Fibroblast of lung (primary cell): Measurements from ENCODE around the gene DNAH9. TPM values are rescaled to one million over a fixed set of nuclear protein-coding genes. Genes with fewer than 3 reads are reported as not detected.

Experiments used
- DNase-seq, 2 donors: peaks; one replicate each; pipeline versions ENCODE4 v3.0.0 to v3.0.0-alpha.2; 2010; ENCODE audit warnings: low read depth in 2 of 2
- H2AFZ ChIP-seq: 2 replicates; pipeline ENCODE4 v1.5.1; 2012; ENCODE audit warnings: low read length, control low read depth, inconsistent platforms
- H3K27ac ChIP-seq: 2 replicates; pipeline ENCODE4 v1.5.1; 2011; ENCODE audit warnings: low read length, control low read depth; ENCODE audit not compliant: insufficient read depth
- H3K27me3 ChIP-seq: 2 replicates; pipeline ENCODE4 v1.5.1; 2011; ENCODE audit warnings: mild to moderate bottlenecking, low read length; ENCODE audit not compliant: control insufficient read depth, insufficient read depth
- H3K36me3 ChIP-seq: 2 replicates; pipeline ENCODE4 v1.5.1; 2011; ENCODE audit warnings: low read length; ENCODE audit not compliant: control insufficient read depth, insufficient read depth
- H3K4me1 ChIP-seq: 2 replicates; pipeline ENCODE4 v1.5.1; 2011; ENCODE audit warnings: low read length; ENCODE audit not compliant: control insufficient read depth, insufficient read depth; ENCODE audit errors: extremely low read depth
- H3K4me2 ChIP-seq: 2 replicates; pipeline ENCODE4 v1.5.1; 2011; ENCODE audit warnings: low read length, control low read depth; ENCODE audit not compliant: insufficient read depth; ENCODE audit errors: extremely low read depth
- H3K4me3 ChIP-seq, 4 experiments: fragments of 200-600 bp in 1 of 4; sonication (generic) in 1 of 4; replicated peaks in 1 of 4; 2 replicates each; pipeline ENCODE4 v1.5.1; 2011 to 2016; ENCODE audit warnings: low read length in 4 of 4, low read depth in 3 of 4, mild to moderate bottlenecking in 3 of 4, control low read depth in 2 of 4, inconsistent platforms in 1 of 4, mixed read lengths in 1 of 4; ENCODE audit not compliant: insufficient read depth in 1 of 4; ENCODE audit errors: control extremely low read depth in 1 of 4
- H3K79me2 ChIP-seq: 2 replicates; pipeline ENCODE4 v1.5.1; 2012; ENCODE audit warnings: mild to moderate bottlenecking, low read length, inconsistent platforms; ENCODE audit not compliant: control insufficient read depth, insufficient read depth
- H3K9ac ChIP-seq: 2 replicates; pipeline ENCODE4 v1.5.1; 2011; ENCODE audit warnings: mild to moderate bottlenecking, low read length, control low read depth; ENCODE audit not compliant: insufficient read depth
- H3K9me3 ChIP-seq: 2 replicates; pipeline ENCODE4 v1.5.1; 2012; ENCODE audit warnings: low read depth, low read length; ENCODE audit not compliant: control insufficient read depth, insufficient read depth
- H4K20me1 ChIP-seq: 2 replicates; pipeline ENCODE4 v1.5.1; 2011; ENCODE audit warnings: low read length; ENCODE audit not compliant: control insufficient read depth, insufficient read depth; ENCODE audit errors: extremely low read depth
- EZH2 ChIP-seq: IDR thresholded peaks from 2 replicates; pipeline ENCODE4 v1.5.1; 2012; ENCODE audit warnings: low read length, control low read depth, mild to moderate bottlenecking; ENCODE audit errors: missing control alignments
- polyA plus RNA-seq, 2 donors: library from polyadenylated mRNA; depleted of rRNA in 1 of 2; stranded (reverse) in 1 of 2; unstranded in 1 of 2; fragments of >200 nt; gene quantifications; 2 replicates each; pipeline ENCODE4 v1.2.1, GENCODE V29; 2011 to 2012; ENCODE audit warnings: missing spikeins in 1 of 2
- total RNA-seq: library from RNA; depleted of rRNA; stranded (reverse); fragments of >200 nt; gene quantifications from 2 replicates; pipeline ENCODE4 v1.2.1, GENCODE V29; 2014
- TF ChIP-seq, protein P1 (sequence below), 2 donors: IDR thresholded peaks in 1 of 2; conservative IDR thresholded peaks in 1 of 2; 1 replicate in 1 of 2; 2 replicates in 1 of 2; pipeline ENCODE4 v1.5.1; 2011 to 2012; ENCODE audit warnings: low read length in 2 of 2, control low read depth in 1 of 2, inconsistent platforms in 1 of 2, low read depth in 1 of 2, mild to moderate bottlenecking in 1 of 2

DNAH9 gene
- total and polyA plus RNA-seq, 2 donors (not counting 1 experiment from before 2014, with no cell fraction given), result not detected

DNA sequence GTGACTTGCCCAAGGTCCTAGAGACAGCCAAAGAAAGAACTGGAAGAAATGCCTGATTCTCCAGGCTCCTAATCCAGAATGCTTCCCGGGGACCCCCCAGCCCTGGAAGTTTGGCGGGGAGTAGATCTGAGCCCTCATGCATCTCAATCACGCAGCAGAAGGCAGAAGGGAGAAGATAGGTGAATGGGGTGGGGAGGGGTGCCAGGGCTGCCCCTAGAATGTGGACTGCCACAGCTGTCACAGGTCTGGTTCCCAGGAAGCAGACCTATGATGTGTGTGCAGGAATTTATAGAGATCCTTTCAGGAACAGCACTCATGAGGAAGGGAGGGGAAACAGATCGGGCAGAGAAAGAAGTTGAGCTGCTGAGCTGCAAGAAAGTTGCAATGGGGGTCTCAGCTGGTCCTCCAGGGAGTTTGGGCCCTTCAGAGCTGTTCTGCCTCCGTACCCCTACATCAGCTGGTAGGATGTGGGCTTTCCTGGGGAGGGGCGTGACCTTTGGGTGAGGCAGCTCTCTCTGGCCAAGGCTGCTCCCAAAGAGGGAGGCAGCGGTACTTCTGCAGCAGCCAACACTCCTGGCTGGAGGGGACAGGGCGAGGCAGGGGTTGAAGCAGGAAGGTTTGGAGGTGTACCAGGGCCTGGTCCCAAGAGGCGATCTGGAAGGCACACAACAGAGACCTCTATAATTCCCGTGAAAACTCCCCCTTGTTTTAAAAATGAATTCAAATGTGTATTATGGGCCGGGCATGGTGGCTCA lies 43.4 kb downstream of the DNAH9 start:
- TF ChIP-seq, protein P1, sequence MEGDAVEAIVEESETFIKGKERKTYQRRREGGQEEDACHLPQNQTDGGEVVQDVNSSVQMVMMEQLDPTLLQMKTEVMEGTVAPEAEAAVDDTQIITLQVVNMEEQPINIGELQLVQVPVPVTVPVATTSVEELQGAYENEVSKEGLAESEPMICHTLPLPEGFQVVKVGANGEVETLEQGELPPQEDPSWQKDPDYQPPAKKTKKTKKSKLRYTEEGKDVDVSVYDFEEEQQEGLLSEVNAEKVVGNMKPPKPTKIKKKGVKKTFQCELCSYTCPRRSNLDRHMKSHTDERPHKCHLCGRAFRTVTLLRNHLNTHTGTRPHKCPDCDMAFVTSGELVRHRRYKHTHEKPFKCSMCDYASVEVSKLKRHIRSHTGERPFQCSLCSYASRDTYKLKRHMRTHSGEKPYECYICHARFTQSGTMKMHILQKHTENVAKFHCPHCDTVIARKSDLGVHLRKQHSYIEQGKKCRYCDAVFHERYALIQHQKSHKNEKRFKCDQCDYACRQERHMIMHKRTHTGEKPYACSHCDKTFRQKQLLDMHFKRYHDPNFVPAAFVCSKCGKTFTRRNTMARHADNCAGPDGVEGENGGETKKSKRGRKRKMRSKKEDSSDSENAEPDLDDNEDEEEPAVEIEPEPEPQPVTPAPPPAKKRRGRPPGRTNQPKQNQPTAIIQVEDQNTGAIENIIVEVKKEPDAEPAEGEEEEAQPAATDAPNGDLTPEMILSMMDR (conservative IDR thresholded peaks at IDR 0.05 in 1 of 2, IDR thresholded peaks at IDR 0.05 in 1 of 2; ENCODE audit: low read depth in 1 of 2, low read length in 2 of 2), result no peak
- no peak for TF ChIP-seq EZH2

GRCh38 chr17:11642655-11643054 lies 44.4 kb downstream of the DNAH9 start:
- Histone ChIP-seq H3K9me3 (no peaks in the 10 kb centered on the region), H3K79me2 (no peaks in the 10 kb centered on the region), H3K4me1 (no peaks in the 10 kb centered on the region), H3K36me3 (no peaks in the 10 kb centered on the region), H3K4me3 (no peak overlapping the region), H3K27me3 (no peaks in the 10 kb centered on the region), H3K27ac (no peak overlapping the region), H4K20me1 (no peaks in the 10 kb centered on the region), H2AFZ (no peak overlapping the region), H3K9ac (no peak overlapping the region), H3K4me2 (no peak overlapping the region)
- no peak for DNase-seq
- TF ChIP-seq, protein P1 (conservative IDR thresholded peaks at IDR 0.05 in 1 of 2, IDR thresholded peaks at IDR 0.05 in 1 of 2; ENCODE audit: low read depth in 1 of 2, low read length in 2 of 2), result no peak
- no peak for TF ChIP-seq EZH2

More for the DNA sequence above, 43.4 kb downstream of the DNAH9 start:
- no peaks in the 10 kb centered on the region for H3K4me1 ChIP-seq
- no peak for DNase-seq
- H3K36me3 ChIP-seq, result no peaks in the 10 kb centered on the region
- no peaks in the 10 kb centered on the region for H4K20me1 ChIP-seq
- H3K9ac ChIP-seq, result no peak overlapping the region
- H3K79me2 ChIP-seq, result no peaks in the 10 kb centered on the region
- no peaks in the 10 kb centered on the region for H3K27me3 ChIP-seq
- no peak overlapping the region for H3K4me2 ChIP-seq
- no peak overlapping the region for H3K4me3 ChIP-seq
- H2AFZ ChIP-seq, result no peak overlapping the region
- H3K9me3 ChIP-seq, result no peaks in the 10 kb centered on the region
- no peak overlapping the region for H3K27ac ChIP-seq

DNA sequence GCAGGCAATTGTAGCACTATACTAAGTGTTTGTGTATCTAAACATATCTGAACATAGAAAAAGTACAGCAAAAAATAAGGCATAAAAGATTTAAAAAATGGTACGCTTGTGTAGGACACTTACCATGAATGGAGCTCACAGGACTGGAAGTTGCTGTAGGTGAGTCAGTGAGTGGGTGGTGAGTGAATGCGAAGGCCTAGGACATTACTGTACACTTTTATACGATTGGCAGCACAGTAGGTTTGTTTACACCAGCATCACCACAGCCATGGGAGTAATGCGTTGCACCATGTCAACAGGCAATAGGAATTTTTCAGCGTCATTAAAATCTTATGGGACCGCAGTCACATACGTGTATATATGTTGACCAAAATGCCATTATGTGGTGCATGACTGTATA lies 45.6 kb downstream of the DNAH9 start:
- no peak overlapping the region for H3K4me2 ChIP-seq
- TF ChIP-seq, protein P1 (conservative IDR thresholded peaks at IDR 0.05 in 1 of 2, IDR thresholded peaks at IDR 0.05 in 1 of 2; ENCODE audit: low read depth in 1 of 2, low read length in 2 of 2), result no peak
- no peak for TF ChIP-seq EZH2

More for the DNA sequence above, 45.6 kb downstream of the DNAH9 start:
- Histone ChIP-seq H3K79me2 (no peaks in the 10 kb centered on the region), H3K36me3 (no peaks in the 10 kb centered on the region), H3K4me3 (no peak overlapping the region), H3K27ac (no peak overlapping the region), H3K4me1 (no peaks in the 10 kb centered on the region), H2AFZ (no peak overlapping the region), H3K27me3 (no peaks in the 10 kb centered on the region), H3K9me3 (no peaks in the 10 kb centered on the region), H4K20me1 (no peaks in the 10 kb centered on the region), H3K9ac (no peak overlapping the region)
- no peak for DNase-seq
